ENCODE data around the gene OR2B6.
"Not testable (repeated sequence)": the region's sequence is repeated elsewhere in the genome, so short reads cannot be mapped to it uniquely, and the experiment has no call there.

OR2B6 gene

DNA sequence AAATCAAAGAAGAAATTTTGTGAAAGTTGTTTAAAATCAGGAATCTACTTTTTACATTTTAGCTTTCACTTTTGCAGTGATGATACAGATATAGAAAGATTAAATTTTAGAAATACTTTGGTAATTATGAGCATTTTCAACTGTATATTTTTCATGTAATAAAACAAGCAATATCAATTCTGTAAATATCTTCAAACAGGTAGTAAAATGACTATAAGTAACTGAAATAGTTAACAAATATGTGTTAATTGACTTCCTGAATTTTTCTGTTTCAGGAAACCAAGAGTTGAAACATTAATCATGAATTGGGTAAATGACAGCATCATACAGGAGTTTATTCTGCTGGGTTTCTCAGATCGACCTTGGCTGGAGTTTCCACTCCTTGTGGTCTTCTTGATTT lies at the start of gene OR2B6:
Gene OR2B6 (plus strand): TSS at position 301 of the 400 bp plus-strand sequence. CDS start 0 bp downstream, at position 301.
- H3K4me3 ChIP-seq (ENCODE audit: low read depth, low read length): no peak within 1 kb of the TSS
- no peak within 1 kb of the TSS for H3K27ac ChIP-seq
- TF ChIP-seq, protein P1, sequence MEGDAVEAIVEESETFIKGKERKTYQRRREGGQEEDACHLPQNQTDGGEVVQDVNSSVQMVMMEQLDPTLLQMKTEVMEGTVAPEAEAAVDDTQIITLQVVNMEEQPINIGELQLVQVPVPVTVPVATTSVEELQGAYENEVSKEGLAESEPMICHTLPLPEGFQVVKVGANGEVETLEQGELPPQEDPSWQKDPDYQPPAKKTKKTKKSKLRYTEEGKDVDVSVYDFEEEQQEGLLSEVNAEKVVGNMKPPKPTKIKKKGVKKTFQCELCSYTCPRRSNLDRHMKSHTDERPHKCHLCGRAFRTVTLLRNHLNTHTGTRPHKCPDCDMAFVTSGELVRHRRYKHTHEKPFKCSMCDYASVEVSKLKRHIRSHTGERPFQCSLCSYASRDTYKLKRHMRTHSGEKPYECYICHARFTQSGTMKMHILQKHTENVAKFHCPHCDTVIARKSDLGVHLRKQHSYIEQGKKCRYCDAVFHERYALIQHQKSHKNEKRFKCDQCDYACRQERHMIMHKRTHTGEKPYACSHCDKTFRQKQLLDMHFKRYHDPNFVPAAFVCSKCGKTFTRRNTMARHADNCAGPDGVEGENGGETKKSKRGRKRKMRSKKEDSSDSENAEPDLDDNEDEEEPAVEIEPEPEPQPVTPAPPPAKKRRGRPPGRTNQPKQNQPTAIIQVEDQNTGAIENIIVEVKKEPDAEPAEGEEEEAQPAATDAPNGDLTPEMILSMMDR (IDR thresholded peaks at IDR 0.05; ENCODE audit: low read depth, low read length): no peak
- no peaks in the 10 kb centered on the region for H3K9me3 ChIP-seq (ENCODE audit: severe bottlenecking)
- H3K36me3 ChIP-seq: peaks cover 29% of the 10 kb centered on the region
- no peaks in the 10 kb centered on the region for H3K27me3 ChIP-seq (ENCODE audit: insufficient read depth, low read depth, severe bottlenecking)
- DNase-seq: no peak

DNA sequence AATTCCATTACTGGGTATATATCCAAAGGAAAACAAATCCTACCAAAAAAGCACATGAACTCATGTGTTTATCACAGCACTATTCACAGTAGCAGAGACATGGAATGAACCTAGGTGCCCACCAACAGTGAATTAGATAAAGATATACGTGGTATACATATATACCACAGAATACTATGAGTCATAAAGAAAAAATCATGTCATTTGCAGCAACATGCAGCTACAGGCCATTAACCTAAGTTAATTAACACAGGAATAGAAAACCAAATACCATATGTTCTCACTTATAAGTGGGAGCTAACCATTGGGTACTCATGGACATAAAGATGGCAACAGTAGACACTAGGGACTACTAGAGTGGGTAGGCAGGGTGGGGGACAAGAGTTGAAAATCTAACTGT lies 49.0 kb upstream of the OR2B6 start:
- H3K27ac ChIP-seq: no peak overlapping the region
- no peak for DNase-seq
- H3K27me3 ChIP-seq (ENCODE audit: insufficient read depth, low read depth, severe bottlenecking): no peaks in the 10 kb centered on the region
- H3K4me3 ChIP-seq (ENCODE audit: low read depth, low read length): no peak overlapping the region
- H3K36me3 ChIP-seq: peaks cover 74% of the 10 kb centered on the region
- TF ChIP-seq, protein P1 (IDR thresholded peaks at IDR 0.05; ENCODE audit: low read depth, low read length): no peak
- no peaks in the 10 kb centered on the region for H3K9me3 ChIP-seq (ENCODE audit: severe bottlenecking)

DNA sequence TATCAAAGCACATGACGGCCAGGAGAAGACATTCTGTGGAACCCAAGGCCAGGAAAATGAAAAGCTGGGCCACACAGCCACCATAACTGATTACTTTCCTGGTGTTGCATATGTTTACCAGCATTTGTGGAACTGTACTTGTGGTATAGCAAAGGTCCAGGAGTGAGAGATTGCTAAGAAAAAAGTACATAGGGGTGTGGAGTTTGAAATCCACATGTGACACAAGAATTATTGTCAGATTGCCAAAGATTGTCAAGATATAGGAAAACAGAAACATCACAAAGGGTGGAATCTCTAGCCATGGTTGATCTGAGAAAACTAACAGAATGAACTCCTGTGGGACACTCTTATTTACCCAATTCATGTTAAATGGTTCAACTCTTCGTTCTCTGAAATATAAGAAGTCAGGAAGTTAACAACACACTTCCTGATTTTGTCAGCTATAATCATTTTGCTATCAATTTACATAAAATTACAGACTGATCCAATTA lies 45.0 kb upstream of the OR2B6 start, which contains the start of gene OR2B2:
Gene OR2B2 (minus strand): TSS at position 441 of the 491 bp plus-strand sequence. CDS start 77 bp downstream, at position 364.
- Histone ChIP-seq H3K4me3 (ENCODE audit: low read depth, low read length) (no peak within 1 kb of the TSS), H3K36me3 (peaks cover 51% of the 10 kb centered on the region), H3K27ac (no peak within 1 kb of the TSS), H3K27me3 (ENCODE audit: insufficient read depth, low read depth, severe bottlenecking) (no peaks in the 10 kb centered on the region), H3K9me3 (ENCODE audit: severe bottlenecking) (no peaks in the 10 kb centered on the region)
- DNase-seq: no peak
- TF ChIP-seq, protein P1 (IDR thresholded peaks at IDR 0.05; ENCODE audit: low read depth, low read length): no peak

DNA sequence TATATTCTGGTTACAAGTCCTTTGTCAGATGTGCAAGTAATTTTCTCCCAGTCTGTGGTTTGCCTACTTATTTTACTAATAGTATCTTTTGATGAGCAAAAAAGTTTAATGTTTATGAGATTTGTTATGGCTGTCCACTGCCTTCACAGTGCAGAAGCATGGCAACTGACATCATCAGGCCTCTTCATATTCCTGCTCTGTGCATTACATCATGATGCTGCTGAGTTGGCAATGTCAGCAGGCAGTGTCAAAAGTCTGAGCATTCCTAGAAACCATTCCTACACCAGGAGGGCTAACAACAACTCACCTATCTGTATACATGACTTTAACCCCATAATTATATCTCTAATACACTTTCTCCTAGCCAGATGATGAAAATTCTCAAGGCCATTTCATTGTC lies 34.1 kb upstream of the OR2B6 start:
- no peak overlapping the region for H3K4me3 ChIP-seq (ENCODE audit: low read depth, low read length)
- DNase-seq: no peak
- H3K36me3 ChIP-seq: peaks cover 38% of the 10 kb centered on the region
- H3K27me3 ChIP-seq (ENCODE audit: insufficient read depth, low read depth, severe bottlenecking): no peaks in the 10 kb centered on the region
- no peaks in the 10 kb centered on the region for H3K9me3 ChIP-seq (ENCODE audit: severe bottlenecking)
- TF ChIP-seq, protein P1 (IDR thresholded peaks at IDR 0.05; ENCODE audit: low read depth, low read length): no peak
- no peak overlapping the region for H3K27ac ChIP-seq

DNA sequence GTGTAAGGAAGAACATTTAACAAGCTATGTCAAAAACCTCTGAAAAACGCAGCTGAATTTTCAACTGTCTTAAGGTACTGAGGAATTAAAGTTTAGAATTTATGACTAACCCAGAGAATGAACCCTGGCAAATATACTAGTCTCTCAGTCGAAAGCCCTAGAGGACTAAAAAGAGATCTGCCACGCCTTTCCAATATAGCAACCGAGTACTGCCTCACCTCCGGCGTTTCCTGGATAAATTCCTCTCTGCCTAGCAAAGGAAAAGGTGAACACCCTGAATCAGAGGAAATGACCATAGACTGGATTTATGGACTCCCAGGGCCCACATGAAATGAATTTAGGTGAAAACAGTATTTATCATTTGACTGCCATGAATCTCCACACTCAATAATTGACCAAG lies 32.9 kb upstream of the OR2B6 start:
- Histone ChIP-seq H3K36me3 (peaks cover 47% of the 10 kb centered on the region), H3K27ac (no peak overlapping the region), H3K27me3 (ENCODE audit: insufficient read depth, low read depth, severe bottlenecking) (no peaks in the 10 kb centered on the region), H3K4me3 (ENCODE audit: low read depth, low read length) (no peak overlapping the region), H3K9me3 (ENCODE audit: severe bottlenecking) (no peaks in the 10 kb centered on the region)
- no peak for DNase-seq
- TF ChIP-seq, protein P1 (IDR thresholded peaks at IDR 0.05; ENCODE audit: low read depth, low read length): no peak

DNA sequence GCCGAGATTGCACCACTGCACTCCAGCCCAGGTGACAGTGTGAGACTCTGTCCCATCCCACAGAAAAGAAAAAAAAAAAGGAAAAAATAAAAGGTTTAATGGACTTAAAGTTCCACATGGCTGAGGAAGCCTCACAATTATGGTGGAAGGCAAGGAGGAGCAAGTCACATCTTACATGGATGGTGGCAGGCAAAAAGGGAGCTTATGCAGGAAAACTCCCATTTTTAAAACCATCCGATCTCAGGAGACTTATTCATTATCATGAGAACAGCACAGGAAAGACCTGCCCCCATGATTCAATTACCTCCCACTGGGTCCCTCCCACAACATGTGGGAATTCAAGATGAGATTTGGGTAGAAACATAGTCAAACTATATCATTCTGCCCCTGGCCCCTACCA lies 29.0 kb upstream of the OR2B6 start:
- DNase-seq; H3K9me3 ChIP-seq (ENCODE audit: severe bottlenecking); H3K4me3 ChIP-seq (ENCODE audit: low read depth, low read length); H3K27me3 ChIP-seq (ENCODE audit: insufficient read depth, low read depth, severe bottlenecking); H3K27ac ChIP-seq: not testable (repeated sequence)
- peaks cover 36% of the 10 kb centered on the region for H3K36me3 ChIP-seq

DNA sequence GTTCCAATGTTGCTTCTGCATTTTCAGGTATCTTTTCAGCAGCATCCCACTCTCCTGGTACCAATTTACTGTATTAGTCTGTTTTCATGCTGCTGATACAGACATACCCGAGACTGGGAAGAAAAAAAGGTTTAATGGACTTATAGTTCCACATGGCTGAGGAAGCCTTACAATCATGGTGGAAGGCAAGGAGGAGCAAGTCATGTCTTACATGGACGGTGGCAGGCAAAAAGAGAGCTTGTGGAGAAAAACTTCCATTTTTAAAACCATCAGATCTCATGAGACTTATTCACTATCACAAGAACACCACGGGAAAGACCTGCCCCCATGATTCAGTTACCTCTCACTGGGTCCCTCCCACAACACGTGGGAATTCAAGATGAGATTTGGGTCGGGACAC lies 27.1 kb upstream of the OR2B6 start:
- not testable (repeated sequence) for H3K4me3 ChIP-seq (ENCODE audit: low read depth, low read length); H3K27me3 ChIP-seq (ENCODE audit: insufficient read depth, low read depth, severe bottlenecking); H3K27ac ChIP-seq; H3K9me3 ChIP-seq (ENCODE audit: severe bottlenecking); DNase-seq
- H3K36me3 ChIP-seq: peaks cover 27% of the 10 kb centered on the region
